ENCODE results near the gene CDT1.

GRCh38 chr16:88778271-88778525 is 25.4 kb upstream of the CDT1 start:
- no peak for TF ChIP-seq CTCF (IDR thresholded peaks at IDR 0.05)
- TF ChIP-seq POLR2AphosphoS5 (IDR thresholded peaks at IDR 0.05): no peak
